Measurements from ENCODE around the gene CDCP1.

GRCh38 chr3:45125550-45126026 lies 20.6 kb downstream of the CDCP1 start:
- TF ChIP-seq POLR2A (IDR thresholded peaks at IDR 0.05) (no peak), CTCF (IDR thresholded peaks at IDR 0.05 in 4 of 5, conservative IDR thresholded peaks at IDR 0.05 in 1 of 5) (no peak)

Measured in gastrocnemius medialis (tissue), 4 donors.